ENCODE data around the gene KCNN3.
A peak's percentile ranks its signal among the peaks of the same experiment; 100 is the strongest.
"Not testable (repeated sequence)": the region's sequence is repeated elsewhere in the genome, so short reads cannot be mapped to it uniquely, and the experiment has no call there.

KCNN3 gene

DNA sequence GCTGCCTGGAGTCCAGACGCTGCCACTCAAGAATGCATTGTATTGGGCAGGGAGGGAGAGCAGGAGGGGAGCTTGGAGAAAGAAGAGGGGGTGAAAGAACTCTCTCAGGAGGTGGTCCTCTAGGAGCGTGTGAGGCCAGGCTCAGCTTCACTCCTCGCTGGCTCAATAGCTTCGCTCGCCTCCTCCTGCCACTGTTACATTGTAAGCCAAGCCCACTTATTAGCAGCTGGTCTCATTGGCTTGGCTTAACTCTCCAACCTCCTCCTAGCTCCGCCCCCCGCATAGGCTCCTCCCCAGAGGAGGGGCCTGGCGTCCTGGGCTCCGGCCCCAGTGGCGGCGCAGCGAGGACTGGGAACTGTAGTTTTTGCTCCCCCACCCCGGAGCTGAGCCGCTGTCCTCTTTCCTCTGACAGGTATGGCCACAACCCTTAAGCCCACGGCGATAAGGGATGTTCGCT, at the start of gene KCNN3:
Gene KCNN3 (minus strand): TSS at position 167 of the 457 bp plus-strand sequence. CDS start 317 bp downstream, outside the sequence.
- DNase-seq: peak; percentile 98

DNA sequence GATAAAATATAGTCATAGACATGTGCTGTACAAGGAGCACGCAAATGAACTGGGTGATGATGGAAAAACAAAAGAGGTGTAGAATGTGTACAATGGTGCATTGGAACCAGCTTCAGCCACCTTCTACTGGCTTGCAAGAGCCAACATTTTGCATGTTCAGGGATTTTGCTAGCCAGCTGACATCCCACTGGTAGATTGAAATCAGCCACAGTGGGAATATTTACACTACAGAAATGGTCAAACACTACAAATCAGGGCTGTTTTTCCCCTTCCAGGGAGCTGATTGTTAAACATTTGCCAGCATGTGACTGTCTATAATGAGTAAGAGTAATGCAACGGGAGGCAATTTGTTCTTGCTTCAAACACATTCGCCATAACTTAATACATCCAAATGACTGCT, 43.2 kb upstream of the KCNN3 start:
- no peak for DNase-seq

DNA sequence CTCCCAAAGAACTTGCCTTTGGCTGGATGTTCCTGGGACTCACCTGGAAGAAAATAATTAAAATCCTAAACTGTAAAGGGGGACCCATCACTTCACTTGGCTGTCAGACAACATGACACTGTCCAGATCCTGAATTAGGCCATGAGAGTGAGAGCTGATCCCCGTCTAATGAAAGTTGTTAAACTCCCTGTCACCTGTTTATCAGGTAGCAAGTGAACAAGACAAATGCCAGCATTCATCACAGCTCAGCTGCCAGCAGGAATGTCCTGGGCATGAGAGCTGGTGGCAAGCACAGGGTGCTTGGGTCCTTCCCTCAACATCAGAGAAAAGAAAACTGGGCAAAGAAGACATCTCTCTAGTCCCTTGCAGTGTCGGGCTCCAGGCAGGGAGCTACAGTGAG, 42.7 kb upstream of the KCNN3 start:
- no peak for DNase-seq

DNA sequence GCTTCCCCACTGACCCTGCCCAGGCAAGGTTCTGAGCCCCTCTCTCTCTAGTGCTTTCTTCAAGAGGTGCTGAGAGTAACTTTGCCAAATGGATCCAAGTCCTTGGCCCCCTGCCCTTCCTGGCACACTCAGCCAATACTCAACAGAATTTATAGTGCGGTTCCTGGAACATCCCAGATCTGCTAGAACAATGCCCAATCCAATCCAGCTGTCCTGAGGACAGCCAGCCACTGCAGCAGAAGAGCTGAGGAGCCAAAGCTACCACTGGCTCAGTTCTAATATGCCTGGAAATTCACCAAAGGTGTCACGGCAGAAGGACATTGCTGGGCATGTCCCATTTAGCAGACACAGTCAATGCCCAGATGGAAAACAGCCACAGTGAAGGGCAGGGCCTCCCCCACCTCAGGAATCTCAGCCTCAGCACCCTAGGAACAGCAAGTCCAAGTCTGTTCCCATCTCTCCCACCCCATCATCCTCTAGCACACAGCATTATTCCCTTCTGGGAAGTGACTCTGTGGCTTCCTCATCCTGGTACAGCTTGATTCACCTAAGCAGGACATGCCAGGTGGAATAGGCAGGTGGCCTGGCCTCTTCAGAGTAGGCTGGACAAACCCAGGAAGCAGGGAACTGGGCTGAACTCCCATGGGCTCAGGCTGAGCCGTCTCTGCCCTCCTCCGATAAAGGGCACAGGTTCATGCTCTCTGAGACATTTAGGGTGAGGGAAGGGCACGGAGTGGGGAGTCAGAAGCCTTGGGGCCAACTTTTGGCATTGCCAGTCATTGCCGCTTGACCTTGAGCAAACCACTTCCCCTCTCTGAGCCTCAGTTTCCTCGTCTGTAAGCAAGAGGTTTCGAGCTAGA, 41.8 kb upstream of the KCNN3 start:
- DNase-seq: no peak

DNA sequence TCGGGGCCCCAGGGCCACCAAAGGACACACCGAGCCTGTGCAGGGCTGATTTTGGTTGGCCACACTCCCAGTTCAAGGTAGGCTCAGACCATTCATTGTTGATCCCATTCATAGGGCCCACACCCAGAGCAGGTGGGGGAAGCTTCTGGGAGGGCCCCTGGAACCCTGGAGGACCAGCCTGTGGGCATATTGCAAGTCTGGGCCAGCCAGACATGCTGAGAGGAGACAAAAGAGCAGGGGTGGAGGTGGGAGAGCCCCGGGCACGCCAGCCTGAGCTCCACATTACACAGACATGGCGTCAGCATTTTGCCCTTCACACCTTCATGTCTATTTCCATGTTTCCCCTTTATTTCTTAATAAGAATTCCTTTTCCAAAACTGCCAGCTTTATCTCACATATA, 40.8 kb upstream of the KCNN3 start:
- DNase-seq: no peak

DNA sequence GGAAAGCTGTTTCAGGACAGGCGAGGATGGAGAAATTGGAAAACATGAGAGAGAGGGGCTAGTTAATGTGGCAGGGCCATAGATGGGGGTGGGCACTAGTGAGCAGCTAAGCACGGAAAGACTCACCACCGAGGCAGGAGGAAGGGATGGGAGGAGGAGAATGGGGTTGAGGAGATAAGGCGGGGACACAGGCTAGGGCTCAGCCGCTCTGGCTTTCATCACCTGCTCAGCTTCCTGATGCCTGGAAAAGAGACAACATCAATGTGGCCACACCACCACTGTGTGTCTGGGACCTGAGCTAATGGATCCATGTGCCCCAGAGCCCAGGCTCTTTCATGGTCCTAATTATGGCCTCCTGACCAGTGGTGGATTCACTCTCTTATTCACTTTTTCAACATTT, 38.9 kb upstream of the KCNN3 start:
- no peak for DNase-seq

DNA sequence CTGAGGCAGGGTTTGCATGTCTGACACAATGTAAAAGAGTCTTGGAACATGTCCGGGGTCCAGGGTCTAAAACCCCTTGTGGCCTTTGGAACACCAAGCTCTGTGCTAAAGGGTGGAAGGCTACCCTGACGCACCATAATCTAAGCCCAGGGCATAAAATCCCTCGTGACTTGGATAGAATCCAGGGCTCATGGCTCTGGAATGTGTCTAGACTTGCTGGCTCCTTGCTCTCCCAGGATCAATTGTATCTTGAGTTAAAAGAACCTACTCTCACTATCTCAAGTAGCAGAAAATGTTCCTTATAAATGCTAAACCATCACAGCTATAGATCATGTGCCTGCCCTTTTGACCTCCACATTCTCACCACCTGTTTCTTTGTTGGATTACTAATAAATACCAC, 38.0 kb upstream of the KCNN3 start:
- not testable (repeated sequence) for DNase-seq

DNA sequence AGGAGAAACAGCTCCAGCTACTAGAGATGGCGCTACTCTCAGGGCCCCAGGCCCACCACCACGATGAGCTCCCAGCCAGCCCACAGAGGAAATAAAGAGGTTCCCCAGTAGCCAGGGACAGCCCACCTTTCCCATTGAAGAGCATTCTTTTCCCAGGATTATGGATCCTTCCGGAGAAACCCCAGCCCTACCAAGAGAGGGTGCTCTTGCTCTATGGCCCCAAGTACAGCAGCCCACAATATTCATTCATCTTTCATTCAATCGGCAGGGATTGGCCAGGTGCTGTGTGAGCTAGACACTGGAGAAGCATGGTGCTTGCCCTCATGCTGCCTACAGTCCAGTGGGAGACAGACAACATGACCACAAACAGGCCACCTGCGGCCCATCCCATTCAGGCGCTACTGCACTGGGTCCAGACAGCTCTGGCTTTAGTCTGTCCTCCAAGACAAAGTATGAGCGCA, 36.6 kb upstream of the KCNN3 start:
- DNase-seq: no peak

DNA sequence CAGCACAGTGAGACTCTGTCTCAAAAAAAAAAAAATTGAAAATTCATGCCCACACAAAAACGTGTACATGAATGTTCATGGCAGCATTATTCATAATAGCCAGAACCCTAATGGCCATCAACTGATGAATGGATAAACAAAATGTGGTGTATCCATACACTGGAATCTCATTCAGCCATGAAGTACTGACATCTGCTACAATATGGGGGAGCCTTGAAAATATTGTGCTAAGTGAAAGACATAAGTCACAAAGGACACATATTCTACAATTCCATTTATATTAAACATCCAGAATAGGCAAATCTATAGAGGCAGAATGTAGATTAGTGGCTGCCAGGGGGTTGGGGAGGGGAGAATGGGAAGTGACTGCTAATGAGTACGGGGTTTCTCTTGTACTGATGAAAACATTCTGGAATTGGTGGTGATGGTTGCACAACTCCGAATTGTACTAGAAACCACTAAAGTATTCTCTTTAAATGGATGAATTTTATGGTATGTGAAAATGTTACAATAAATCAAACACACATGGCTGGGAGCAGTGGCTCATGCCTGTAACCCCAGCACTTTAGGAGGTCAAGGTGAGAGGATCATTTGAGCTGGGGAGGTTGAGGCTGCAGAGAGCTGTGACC, 33.0 kb upstream of the KCNN3 start:
- DNase-seq: no peak

DNA sequence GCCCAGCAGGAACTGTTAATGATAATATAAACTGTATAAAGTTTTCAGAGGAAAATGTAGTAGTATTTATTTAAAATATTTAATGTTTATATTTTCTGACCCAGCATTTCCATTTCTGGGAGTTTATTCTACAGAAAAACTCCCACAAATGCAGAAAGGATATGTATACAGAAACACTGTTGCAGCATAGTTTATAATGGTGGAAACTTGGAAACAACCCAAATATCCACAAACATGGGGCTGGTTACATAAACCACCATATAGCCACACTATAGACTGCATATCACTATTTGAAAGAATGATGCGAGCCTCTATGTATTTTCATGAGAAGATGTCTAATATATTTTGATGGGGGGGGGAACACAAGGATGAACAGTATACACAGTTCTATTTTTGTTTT, 31.5 kb upstream of the KCNN3 start:
- DNase-seq: no peak

DNA sequence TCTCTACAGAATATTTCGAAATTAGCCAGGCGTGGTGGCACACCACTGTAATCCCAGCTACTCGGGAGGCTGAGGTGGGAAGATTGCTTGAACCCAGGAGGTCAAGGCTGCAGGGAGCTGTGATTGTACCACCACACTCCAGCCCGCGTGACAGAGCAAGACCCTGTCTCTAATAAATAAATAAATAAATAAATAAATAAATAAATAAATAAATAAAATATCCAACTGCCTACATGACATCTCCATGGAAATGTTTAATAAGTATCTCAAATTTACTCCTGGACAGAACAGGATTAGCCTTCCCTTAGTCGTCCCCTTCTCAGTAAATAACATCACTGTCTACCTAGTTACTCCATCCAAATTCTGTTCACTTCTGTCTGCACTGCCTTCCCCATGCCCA, 29.0 kb upstream of the KCNN3 start:
- no peak for DNase-seq

DNA sequence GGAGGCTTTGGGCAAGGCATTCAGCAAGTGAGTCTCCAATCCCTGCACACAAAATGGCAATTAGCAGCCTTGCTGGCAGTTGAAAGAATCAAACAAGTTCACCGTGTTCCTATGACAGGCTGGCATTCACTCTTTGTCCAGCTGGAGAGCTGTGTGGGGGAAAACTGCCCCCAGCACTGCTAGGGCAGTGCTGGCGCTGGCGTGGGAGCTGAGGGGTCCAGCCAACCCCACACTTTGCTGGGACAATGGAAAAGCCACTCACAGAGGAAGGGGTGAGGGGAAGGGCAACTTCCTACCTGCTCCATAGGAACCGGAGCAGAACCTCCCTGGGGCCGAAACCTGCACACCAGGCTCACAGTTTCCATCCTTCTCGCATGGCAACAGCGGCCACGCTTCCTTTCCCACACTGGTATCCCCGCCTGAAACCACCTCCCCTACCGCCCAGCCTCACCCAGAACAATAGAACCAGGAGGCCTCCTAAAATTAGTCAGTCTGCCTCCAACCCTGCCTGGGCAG, 26.7 kb upstream of the KCNN3 start:
- DNase-seq: no peak

DNA sequence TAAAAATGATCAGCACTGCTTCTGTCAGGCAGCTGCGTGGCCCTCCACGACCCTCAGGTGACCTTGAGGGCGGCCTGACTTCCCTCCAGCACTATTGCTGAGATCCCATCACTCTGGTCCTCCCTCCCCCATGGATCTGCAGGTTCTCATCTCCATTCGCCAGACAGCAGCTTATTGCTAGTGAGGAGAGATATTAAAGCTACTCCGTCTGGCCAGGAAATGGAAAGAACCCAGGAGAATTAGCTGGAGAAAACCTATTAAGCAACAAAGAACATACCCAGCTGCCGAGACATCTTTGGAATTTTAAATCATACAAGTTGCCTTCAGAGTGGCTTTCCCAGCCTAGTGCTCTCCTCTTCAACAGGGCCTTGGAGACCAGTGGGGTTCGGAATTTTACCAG, 25.7 kb upstream of the KCNN3 start:
- DNase-seq: no peak

DNA sequence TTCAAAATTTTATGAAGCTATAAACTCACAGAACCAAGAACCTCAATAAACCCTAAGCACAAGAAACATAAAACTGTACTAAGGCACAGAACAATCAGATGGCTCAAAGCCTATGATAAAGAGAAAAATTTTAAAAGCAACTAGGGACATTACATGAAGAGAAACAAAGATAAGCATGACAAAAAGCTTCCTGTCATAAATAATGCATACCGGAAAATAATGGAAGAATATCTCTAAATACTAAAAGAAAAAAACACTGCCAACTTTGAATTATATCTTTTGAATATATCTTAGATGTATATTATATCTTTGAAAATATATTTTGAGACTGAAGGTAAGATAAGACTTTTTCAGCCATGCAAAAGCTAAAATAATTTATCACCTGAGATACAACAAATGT, 21.4 kb upstream of the KCNN3 start:
- no peak for DNase-seq

DNA sequence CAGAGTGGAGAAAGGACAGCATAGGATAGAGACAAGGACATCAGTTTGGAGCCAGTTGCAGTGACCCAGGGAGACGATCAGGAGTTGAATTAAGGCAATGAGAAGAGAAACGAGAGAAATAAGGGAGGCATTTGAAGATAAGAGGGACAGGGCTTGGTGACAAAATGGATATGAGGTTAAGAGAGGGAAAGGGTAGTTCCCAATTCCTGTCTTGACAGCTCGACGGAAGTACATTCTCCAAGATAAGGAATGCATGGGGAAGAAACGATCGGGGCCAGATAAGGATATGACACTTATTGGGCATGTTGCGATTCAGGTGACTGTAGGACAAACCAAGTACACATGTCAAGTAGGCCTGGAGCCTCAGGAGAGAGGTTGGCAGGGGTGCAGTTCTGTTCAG, 18.7 kb upstream of the KCNN3 start:
- no peak for DNase-seq

DNA sequence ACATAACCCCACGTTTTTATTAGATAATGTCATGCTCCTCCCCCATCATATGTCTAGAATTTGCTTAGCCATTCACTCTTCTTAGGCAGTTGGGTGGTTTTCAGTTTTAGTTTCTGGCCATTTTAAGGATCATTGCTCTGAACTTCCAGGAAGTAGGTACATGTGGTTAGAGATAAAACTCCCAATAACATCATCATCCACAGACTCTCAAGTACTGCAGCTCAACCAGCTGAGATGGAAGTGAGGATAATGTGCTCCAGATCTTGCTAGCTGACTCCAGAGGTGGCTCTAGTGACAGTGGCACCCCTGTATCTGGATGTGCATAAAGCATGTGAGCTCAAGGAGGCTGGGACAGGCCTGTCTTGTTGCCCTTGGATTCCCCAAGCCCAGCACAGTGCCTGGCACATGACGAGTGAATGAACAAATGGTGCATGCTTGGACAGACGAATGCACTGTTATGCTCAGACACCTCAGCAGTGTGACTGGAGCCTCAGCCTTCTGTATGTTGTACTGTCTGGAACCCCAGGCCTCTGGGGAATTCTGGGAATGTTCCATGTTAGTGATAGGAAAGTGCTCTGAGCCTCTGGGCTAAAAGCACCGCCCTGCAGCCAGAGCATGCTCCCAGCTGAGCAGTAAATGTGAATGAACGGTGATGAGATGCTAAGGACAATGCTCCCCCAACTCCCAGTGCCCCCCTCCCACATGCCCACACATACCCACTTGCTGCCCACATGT, 16.4 kb upstream of the KCNN3 start:
- no peak for DNase-seq

DNA sequence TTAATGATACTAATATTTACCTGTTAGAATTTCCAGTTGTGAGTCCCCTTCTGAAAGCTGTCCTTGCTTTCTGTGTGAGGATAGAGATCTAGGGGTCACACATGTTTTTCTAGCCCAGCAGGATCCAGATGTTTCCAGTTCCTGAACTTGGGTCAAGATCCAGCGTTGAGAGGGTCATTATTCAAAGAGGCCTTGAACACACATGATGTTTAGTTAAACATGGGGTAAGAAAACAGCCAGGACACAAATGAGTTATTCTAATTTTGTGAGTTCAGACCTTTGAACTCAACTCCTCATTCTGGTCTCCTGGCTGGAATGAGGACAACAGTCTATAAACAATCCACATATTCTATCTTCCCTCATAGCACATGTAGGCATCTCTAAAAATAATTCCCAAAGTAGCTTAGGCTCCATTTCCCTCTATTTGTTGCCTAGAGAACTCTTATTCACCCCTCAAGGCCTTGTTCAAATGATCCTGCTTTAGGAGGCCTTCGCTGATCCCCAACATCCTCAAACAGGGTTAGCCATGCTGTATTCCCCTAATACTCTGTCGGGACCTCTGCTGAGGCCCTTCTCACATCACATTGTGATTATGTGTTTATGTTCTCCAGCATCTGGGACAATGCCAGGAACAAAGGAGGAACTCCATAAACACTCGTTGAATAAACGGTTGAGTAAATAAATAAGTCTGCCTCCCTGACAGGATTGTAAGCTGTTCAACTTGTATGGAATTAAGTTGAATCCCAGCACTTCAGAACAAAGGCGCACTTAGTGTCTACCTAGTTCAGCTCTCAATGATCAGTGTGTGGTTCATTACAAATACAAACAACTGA, 15.0 kb upstream of the KCNN3 start:
- DNase-seq: no peak

DNA sequence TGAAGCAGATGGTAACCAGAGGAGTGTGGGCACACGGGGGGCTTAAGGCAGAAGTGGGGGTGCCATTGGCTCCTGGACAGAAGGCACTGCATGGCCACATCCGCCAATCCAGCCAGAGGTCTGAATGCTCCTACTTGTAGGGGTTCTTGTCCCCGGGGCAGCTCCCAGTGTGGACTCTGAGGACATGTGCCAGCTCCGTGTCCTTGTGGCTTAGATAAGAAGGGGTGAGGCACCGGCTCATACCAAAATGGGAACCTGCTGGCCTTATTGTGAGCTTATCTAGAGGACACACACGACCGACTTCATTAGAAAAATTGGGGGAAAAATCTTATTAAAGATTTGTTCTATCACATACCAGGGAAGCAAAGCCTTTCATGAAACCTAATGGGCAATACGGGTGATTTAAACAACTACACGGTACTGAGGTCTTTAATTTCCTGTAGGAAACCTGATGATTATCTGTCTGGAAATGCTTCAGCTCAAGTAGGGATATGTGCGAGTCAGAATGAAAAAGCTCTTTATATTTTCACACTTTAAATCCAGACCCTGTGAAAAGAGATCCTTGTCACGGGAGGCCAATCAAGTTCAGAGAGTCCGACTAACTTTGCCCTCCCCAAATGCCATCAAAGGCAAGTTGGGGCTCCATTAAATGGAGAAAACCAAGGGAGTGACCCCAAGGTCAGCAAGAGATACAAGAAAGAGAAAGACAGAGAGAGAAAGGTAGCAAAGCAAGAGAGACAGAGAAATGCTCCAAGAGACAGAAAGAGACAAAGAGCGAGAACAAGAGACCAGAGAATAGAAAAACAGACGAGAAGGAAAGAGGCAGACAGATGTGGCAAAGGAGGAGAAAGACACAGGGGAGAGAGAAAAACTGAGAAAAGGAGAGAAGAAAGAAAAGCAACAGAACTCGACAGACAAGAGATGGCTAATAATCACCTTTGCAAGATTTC, 14.1 kb upstream of the KCNN3 start:
- DNase-seq: no peak

DNA sequence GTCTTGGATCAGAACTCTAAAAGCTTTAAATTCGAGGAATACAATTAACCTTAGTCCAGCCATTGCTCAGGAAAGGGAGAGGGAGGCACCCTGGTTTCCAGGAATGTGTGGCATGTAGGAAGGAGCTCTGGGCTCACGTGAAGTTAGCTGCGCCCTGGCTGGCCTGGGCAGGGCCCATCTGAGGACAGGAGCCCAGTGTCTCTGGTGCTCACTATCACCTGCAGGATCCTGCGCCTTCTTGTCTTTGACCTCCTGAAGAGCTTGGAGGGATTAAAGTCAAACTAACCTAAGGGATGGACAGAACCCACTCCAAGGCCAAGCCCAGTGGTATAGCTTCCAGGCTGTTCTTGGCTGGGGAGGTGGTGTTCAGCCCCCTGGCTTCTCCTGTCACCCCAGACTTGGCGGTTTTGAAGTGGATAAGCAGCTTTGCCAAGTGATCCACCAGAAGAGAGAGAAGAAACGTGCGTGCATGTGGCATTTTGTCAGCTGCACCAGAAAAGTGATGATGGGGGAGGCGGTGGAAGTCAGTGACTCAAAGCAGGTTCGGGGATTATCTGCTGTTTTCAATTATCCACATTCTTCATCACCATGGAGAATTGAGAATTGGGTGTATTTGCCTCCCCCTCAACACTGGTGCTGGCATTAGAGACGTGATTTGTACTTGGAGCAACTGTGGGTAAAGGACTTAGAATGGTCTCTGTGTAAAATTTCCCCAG, 11.9 kb upstream of the KCNN3 start:
- DNase-seq: no peak

DNA sequence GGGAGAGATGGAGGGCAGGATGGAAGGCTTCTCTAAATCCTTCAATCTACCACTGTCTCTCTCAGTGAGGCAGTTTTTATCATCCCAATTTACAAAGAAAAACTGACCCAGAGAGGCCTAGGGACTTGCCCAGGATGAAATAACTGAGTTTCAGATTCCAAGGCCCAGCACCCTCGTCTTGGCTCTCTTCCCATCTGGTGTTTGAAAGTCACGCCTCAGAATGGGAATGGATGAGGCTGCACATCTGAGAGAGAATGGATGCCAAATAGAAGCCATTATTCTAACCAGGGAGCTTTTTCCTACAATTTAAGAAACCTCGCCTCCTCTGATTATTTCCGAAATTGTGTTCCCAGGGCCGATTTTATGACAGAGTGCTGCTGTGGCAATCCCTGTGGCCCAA, 10.6 kb upstream of the KCNN3 start:
- DNase-seq: no peak

DNA sequence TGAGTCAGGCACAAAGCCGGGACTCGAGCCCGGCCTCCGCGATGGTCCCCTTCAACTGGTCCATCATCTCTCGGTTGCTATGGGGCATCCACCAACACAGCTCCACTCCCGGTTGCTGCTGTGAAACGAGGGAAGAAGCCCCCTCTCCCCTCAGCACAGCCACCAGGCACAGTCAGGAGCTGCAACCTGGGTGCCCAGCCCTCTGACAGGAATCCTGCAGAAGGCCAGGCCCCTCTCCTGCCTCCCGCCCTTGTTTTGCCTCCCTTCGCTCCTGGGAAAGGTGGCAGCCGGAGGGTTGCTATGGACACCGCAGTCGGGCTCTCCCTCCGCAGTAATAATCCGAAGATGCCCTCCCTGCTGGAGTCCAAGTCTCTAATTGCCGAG, 8.9 kb upstream of the KCNN3 start:
- DNase-seq: no peak
